ENCODE data around the gene SCGB3A1.

Gene SCGB3A1

GRCh38 chr5:180595046-180595379 is 3.7 kb upstream of the SCGB3A1 start:
- FAIRE-seq (no peak), DNase-seq (ENCODE audit: insufficient read length, low spot score) (no peak)
- TF ChIP-seq CTCF (IDR thresholded peaks at IDR 0.05; ENCODE audit: insufficient read depth, missing control alignments) = no peak

GRCh38 chr5:180594311-180595045 is 3.2 kb upstream of the SCGB3A1 start:
- FAIRE-seq = no peak
- TF ChIP-seq CTCF (IDR thresholded peaks at IDR 0.05; ENCODE audit: insufficient read depth, missing control alignments) = no peak
- DNase-seq (ENCODE audit: insufficient read length, low spot score) = no peak

- no peak for FAIRE-seq
- DNase-seq (ENCODE audit: insufficient read length, low spot score) = no peak
Measured at GRCh38 chr5:180593446-180594206, 2.3 kb upstream of the SCGB3A1 start.

GRCh38 chr5:180592176-180592575 is 877 bp upstream of the SCGB3A1 start:
- no peak for TF ChIP-seq CTCF (IDR thresholded peaks at IDR 0.05; ENCODE audit: insufficient read depth, missing control alignments)
- FAIRE-seq (no peak), DNase-seq (ENCODE audit: insufficient read length, low spot score) (no peak)

More at GRCh38 chr5:180593446-180594206, 2.3 kb upstream of the SCGB3A1 start:
- no peak for TF ChIP-seq CTCF (IDR thresholded peaks at IDR 0.05; ENCODE audit: insufficient read depth, missing control alignments)

- FAIRE-seq (no peak), DNase-seq (ENCODE audit: insufficient read length, low spot score) (no peak)
- TF ChIP-seq CTCF (IDR thresholded peaks at IDR 0.05; ENCODE audit: insufficient read depth, missing control alignments) = no peak
Measured at GRCh38 chr5:180590543-180591310, 572 bp downstream of the SCGB3A1 start.

GRCh38 chr5:180589771-180590542 is 1.3 kb downstream of the SCGB3A1 start:
- no peak for TF ChIP-seq CTCF (IDR thresholded peaks at IDR 0.05; ENCODE audit: insufficient read depth, missing control alignments)
- no peak for DNase-seq (ENCODE audit: insufficient read length, low spot score)
- FAIRE-seq = no peak
